Natural killer cell (primary cell): Measurements from ENCODE around the gene SEMA3B. TPM values are rescaled to one million over a fixed set of nuclear protein-coding genes. Genes with fewer than 3 reads are reported as not detected.

Source experiments
- ATAC-seq, 3 donors: fragments of 150-1000 bp in 2 of 3; fragments of 200-7000 bp in 1 of 3; cut with Tn5 transposase; 1 replicate in 1 of 3; 2 replicates in 2 of 3; pipeline ENCODE4 v1.10.0; 2021; ENCODE audit warnings: mild to moderate bottlenecking in 2 of 3, moderate library complexity in 2 of 3
- DNase-seq, 2 donors: peaks; one replicate each; pipeline versions ENCODE4 v3.0.0 to v3.0.0-alpha.2; 2013 to 2021; ENCODE audit warnings: mixed read lengths in 1 of 2
- H3K27ac ChIP-seq: one replicate; pipeline ENCODE4 v1.5.1; 2013; ENCODE audit warnings: mild to moderate bottlenecking, low read length
- H3K27me3 ChIP-seq: one replicate; pipeline ENCODE4 v1.6.1; 2013; ENCODE audit warnings: low read length; ENCODE audit not compliant: control insufficient read depth, insufficient read depth
- H3K36me3 ChIP-seq: one replicate; pipeline ENCODE4 v1.6.1; 2013; ENCODE audit warnings: low read length; ENCODE audit not compliant: control insufficient read depth, insufficient read depth
- H3K4me1 ChIP-seq: one replicate; pipeline ENCODE4 v1.6.1; 2013; ENCODE audit warnings: low read length; ENCODE audit not compliant: control insufficient read depth, insufficient read depth
- H3K4me3 ChIP-seq: one replicate; pipeline ENCODE4 v1.5.1; 2013; ENCODE audit warnings: low read length
- H3K9me3 ChIP-seq: one replicate; pipeline ENCODE4 v1.6.1; 2013; ENCODE audit warnings: low read length; ENCODE audit not compliant: control insufficient read depth, insufficient read depth
- H3K27ac Mint-ChIP-seq, 2 donors: one replicate each; pipeline ENCODE4 v1.8.0; 2022; ENCODE audit warnings: mild to moderate bottlenecking in 2 of 2, mixed read lengths in 2 of 2, moderate library complexity in 1 of 2
- H3K27me3 Mint-ChIP-seq, 2 donors: one replicate each; pipeline ENCODE4 v1.8.0; 2022; ENCODE audit warnings: low read depth in 2 of 2, mixed read lengths in 2 of 2
- H3K36me3 Mint-ChIP-seq: one replicate; pipeline ENCODE4 v1.8.0; 2022; ENCODE audit warnings: mixed read lengths
- H3K4me1 Mint-ChIP-seq, 2 donors: one replicate each; pipeline ENCODE4 v1.8.0; 2022; ENCODE audit warnings: mixed read lengths in 2 of 2
- H3K4me3 Mint-ChIP-seq: one replicate; pipeline ENCODE4 v1.8.0; 2022; ENCODE audit warnings: mild to moderate bottlenecking, moderate library complexity, mixed read lengths
- H3K9me3 Mint-ChIP-seq, 2 donors: one replicate each; pipeline ENCODE4 v1.8.0; 2022; ENCODE audit warnings: mixed read lengths in 2 of 2
- WGBS: methylation state at CpG from one replicate; pipeline ENCODE4 v1.1.7; 2013; ENCODE audit warnings: missing lambda C conversion rate; ENCODE audit not compliant: insufficient coverage; 5-methylcytosine and 5-hydroxymethylcytosine counted together
- intact Hi-C: fragments of 100-400 bp; cut with micrococcal nuclease; formaldehyde crosslinking; loops from one replicate; pipeline ENCODE4 v1.14.2; 2022
- total RNA-seq, 4 donors: library from RNA; stranded (reverse); fragments of 120-200 nt in 1 of 4; gene quantifications; one replicate each; pipeline versions ENCODE4 v1.2.3 to v1.2.4, GENCODE V29; 2013 to 2022
- TF ChIP-seq, protein P1 (sequence below): fragments of 200-600 bp; IDR thresholded peaks from one replicate; pipeline ENCODE4 v1.8.0; 2022; ENCODE audit warnings: antibody characterized with exemption

SEMA3B gene
- total RNA-seq, 3 donors from 2014 or later (not counting 1 experiment from before 2014, with no cell fraction given) = 0.97 to 2.0 (median 0.99) TPM

DNA sequence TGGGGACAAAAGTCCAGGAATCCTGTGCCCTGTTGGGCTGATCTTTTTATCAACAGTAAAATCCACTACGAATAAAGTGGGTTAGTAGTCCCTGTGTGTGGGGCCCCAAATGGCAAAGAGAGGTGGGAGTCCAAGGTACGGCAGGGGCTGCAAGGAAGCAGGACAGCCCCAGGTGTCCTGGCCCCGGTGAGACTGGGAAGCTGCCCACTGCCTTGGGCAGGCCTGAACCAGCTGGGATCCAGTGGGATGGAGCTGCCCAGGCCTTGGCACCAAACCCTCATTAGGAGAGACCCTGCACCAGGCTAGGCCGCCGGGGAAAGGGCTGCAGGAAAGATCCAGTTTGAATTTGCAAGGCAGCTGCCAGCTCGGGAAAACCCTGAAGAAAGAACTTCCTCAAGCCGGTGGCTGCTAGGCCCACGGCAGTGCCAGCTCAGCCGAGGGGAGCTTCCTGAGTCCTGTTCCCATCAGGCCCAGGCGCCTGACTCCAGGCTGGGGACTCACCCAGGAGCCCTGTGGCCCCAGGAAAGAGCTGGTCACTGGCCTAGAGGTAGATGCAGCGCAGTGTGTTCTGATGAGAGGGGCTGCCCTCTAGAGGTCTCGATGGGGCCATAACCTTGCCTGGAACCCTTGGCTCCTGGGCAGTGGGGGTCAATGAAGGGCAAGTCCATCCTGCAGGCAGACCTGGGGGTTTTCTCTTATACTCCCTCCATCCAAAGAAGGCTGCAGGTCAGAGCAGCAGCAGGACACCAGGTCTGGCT is 47.4 kb upstream of the SEMA3B start:
- peaks cover 12% of the 10 kb centered on the region for H3K4me1 ChIP-seq
- intact Hi-C loops = no loop called here
- 59% methylated on average over 12 of the region's 12 CpGs for WGBS
- H3K4me1 Mint-ChIP-seq = peaks cover under 1 to 5% of the 10 kb centered on the region in 2 donors
- no peaks in the 10 kb centered on the region for H3K36me3 ChIP-seq
- no peak overlapping the region for H3K4me3 Mint-ChIP-seq
- no peak overlapping the region for H3K4me3 ChIP-seq
- H3K9me3 Mint-ChIP-seq = no peaks in the 10 kb centered on the region
- H3K9me3 ChIP-seq = no peaks in the 10 kb centered on the region
- H3K27me3 Mint-ChIP-seq = peaks cover 5 to 9% of the 10 kb centered on the region in 2 donors
- TF ChIP-seq, protein P1, sequence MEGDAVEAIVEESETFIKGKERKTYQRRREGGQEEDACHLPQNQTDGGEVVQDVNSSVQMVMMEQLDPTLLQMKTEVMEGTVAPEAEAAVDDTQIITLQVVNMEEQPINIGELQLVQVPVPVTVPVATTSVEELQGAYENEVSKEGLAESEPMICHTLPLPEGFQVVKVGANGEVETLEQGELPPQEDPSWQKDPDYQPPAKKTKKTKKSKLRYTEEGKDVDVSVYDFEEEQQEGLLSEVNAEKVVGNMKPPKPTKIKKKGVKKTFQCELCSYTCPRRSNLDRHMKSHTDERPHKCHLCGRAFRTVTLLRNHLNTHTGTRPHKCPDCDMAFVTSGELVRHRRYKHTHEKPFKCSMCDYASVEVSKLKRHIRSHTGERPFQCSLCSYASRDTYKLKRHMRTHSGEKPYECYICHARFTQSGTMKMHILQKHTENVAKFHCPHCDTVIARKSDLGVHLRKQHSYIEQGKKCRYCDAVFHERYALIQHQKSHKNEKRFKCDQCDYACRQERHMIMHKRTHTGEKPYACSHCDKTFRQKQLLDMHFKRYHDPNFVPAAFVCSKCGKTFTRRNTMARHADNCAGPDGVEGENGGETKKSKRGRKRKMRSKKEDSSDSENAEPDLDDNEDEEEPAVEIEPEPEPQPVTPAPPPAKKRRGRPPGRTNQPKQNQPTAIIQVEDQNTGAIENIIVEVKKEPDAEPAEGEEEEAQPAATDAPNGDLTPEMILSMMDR = no peak
- no peaks in the 10 kb centered on the region for H3K36me3 Mint-ChIP-seq
- H3K27me3 ChIP-seq = no peaks in the 10 kb centered on the region
- no peak for ATAC-seq
- H3K27ac Mint-ChIP-seq = no peak overlapping the region
- H3K27ac ChIP-seq = no peak overlapping the region
- no peak for DNase-seq

DNA sequence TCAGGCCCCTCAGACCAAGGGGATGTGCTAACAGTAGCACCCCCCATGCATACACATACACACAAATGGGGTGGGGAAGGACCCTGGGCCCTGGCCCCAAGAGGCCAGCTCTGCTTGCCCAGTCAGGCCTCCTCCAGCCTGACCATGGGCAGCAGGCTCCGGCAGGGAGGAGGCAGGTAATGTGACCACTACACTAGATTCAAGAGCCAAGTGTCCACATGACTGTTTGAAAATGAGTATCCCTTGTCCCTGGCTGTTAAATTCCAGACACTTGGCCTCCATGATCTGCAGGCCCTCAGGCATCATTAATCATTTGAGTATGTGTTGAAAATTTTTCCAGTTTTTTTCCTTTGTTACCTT is 46.8 kb upstream of the SEMA3B start:
- Mint-ChIP-seq H3K4me1 (peaks cover 5 to 11% of the 10 kb centered on the region in 2 donors), H3K36me3 (no peaks in the 10 kb centered on the region), H3K9me3 (no peaks in the 10 kb centered on the region), H3K27me3 (peaks cover 5 to 9% of the 10 kb centered on the region in 2 donors), H3K4me3 (no peak overlapping the region), H3K27ac (no peak overlapping the region)
- H3K36me3 ChIP-seq = no peaks in the 10 kb centered on the region
- H3K9me3 ChIP-seq = no peaks in the 10 kb centered on the region
- H3K27me3 ChIP-seq = no peaks in the 10 kb centered on the region
- WGBS = 100% methylated on average over 1 of the region's 1 CpG
- no peak for DNase-seq
- no peak for ATAC-seq
- TF ChIP-seq, protein P1 = no peak
- H3K4me1 ChIP-seq = peaks cover 18% of the 10 kb centered on the region
- intact Hi-C loops = no loop called here
- no peak overlapping the region for H3K27ac ChIP-seq
- no peak overlapping the region for H3K4me3 ChIP-seq

DNA sequence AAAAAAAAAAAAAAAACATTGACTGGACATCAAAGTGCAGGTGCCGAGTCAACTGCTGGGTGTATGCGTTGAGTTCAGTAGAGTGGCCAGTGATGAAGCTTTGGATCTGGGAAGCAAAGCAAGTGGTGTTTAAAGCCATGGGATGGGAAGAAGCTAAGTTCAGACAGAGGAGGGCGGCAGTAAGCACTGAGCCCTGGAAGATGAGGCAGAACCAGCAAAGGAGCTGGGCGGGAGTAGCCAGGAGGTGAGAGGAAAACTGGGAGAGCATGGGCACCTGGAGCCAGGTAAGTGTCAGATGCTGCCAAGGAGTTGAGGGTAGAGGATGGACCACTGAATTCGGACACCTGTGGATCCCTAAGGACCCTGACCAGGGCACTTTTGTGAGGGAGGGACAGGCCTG is 44.3 kb upstream of the SEMA3B start:
- H3K36me3 ChIP-seq = no peaks in the 10 kb centered on the region
- H3K4me3 ChIP-seq = no peak overlapping the region
- no peaks in the 10 kb centered on the region for H3K9me3 ChIP-seq
- H3K27ac Mint-ChIP-seq = no peak overlapping the region
- no peaks in the 10 kb centered on the region for H3K27me3 ChIP-seq
- no peaks in the 10 kb centered on the region for H3K36me3 Mint-ChIP-seq
- no peak overlapping the region for H3K27ac ChIP-seq
- 91% methylated on average over 5 of the region's 5 CpGs for WGBS
- peak overlapping the region; percentile 43 for H3K4me3 Mint-ChIP-seq
- intact Hi-C loops = no loop called here
- peaks cover 5 to 9% of the 10 kb centered on the region in 2 donors for H3K27me3 Mint-ChIP-seq
- TF ChIP-seq, protein P1 = no peak
- H3K4me1 ChIP-seq = peaks cover 33% of the 10 kb centered on the region
- no peak for ATAC-seq
- H3K4me1 Mint-ChIP-seq = peaks cover 16 to 23% of the 10 kb centered on the region in 2 donors
- H3K9me3 Mint-ChIP-seq = no peaks in the 10 kb centered on the region
- no peak for DNase-seq
